Panc1 (cell line): ENCODE data around the gene WDR59. TPM values are rescaled to one million over a fixed set of nuclear protein-coding genes. Genes with fewer than 3 reads are reported as not detected.

ENCODE experiments used
- ATAC-seq: fragments of 200-7000 bp; cut with Tn5 transposase; 2 replicates; pipeline ENCODE4 v1.9.1; 2020; ENCODE audit warnings: mild to moderate bottlenecking, moderate library complexity
- BruUV-seq: library from RNA; stranded (reverse); fragments of 400-500 nt; replicated peaks from 2 replicates; lab custom pipeline; 2021; lab: Mats Ljungman, UMichigan
- CTCF ChIA-PET: fragments of 300-600 bp; sonication (Branson Sonifier 250); formaldehyde crosslinking; loops from one replicate; lab custom pipeline; 2022; ENCODE audit warnings: antibody characterized with exemption; lab: Charles Lee
- POLR2A ChIA-PET: fragments of 300-600 bp; sonication (Branson Sonifier 250); formaldehyde crosslinking; loops from one replicate; lab custom pipeline; 2022; ENCODE audit warnings: antibody characterized with exemption; lab: Charles Lee
- DNase-seq: peaks from one replicate; pipeline ENCODE4 v3.0.0-alpha.2; 2010; ENCODE audit warnings: low read depth, low spot score
- H3K27ac ChIP-seq: 2 replicates; pipeline ENCODE4 v1.5.1; 2011; ENCODE audit warnings: mild to moderate bottlenecking, low read length, inconsistent platforms
- H3K27me3 ChIP-seq: fragments of 200-500 bp; sonication (Bioruptor generic); 2 replicates; pipeline ENCODE4 v1.6.0; 2014; ENCODE audit warnings: low read length, inconsistent platforms; ENCODE audit not compliant: control insufficient read depth, insufficient read depth
- H3K36me3 ChIP-seq: fragments of 200-500 bp; sonication (Bioruptor generic); 2 replicates; pipeline ENCODE4 v1.5.1; 2014; ENCODE audit warnings: inconsistent platforms, mild to moderate bottlenecking, low read length, moderate library complexity; ENCODE audit not compliant: control insufficient read depth, insufficient read depth
- H3K4me1 ChIP-seq: 2 replicates; pipeline ENCODE4 v1.5.1; 2011; ENCODE audit warnings: inconsistent platforms, mild to moderate bottlenecking, low read length, moderate library complexity; ENCODE audit not compliant: control insufficient read depth, insufficient read depth
- H3K4me3 ChIP-seq, 2 experiments: 2 replicates each; pipeline ENCODE4 v1.5.1; 2011 to 2012; ENCODE audit warnings: low read depth in 2 of 2, low read length in 2 of 2, mild to moderate bottlenecking in 2 of 2, inconsistent platforms in 1 of 2, moderate library complexity in 1 of 2
- H3K9me3 ChIP-seq: fragments of 200-500 bp; sonication (Bioruptor generic); 2 replicates; pipeline ENCODE4 v1.5.1; 2014; ENCODE audit warnings: low read depth, mild to moderate bottlenecking, inconsistent platforms, low read length, moderate library complexity; ENCODE audit not compliant: control insufficient read depth, insufficient read depth
- CTCF ChIP-seq: fragments of 450-650 bp; IDR thresholded peaks from 2 replicates; pipeline ENCODE4 v1.5.1; 2017; ENCODE audit warnings: mild to moderate bottlenecking
- POLR2AphosphoS5 ChIP-seq: IDR thresholded peaks from 2 replicates; pipeline ENCODE4 v1.6.1; 2012; ENCODE audit warnings: mild to moderate bottlenecking, low read depth, low read length, moderate library complexity
- REST ChIP-seq, 2 experiments: IDR thresholded peaks; 2 replicates each; pipeline ENCODE4 v1.6.1; 2011 to 2012; ENCODE audit warnings: low read depth in 2 of 2, control low read depth in 1 of 2, low read length in 1 of 2, mild to moderate bottlenecking in 1 of 2, moderate library complexity in 1 of 2; ENCODE audit not compliant: insufficient read depth in 1 of 2
- SIN3A ChIP-seq: IDR thresholded peaks from 2 replicates; pipeline ENCODE4 v1.6.1; 2012; ENCODE audit warnings: low read depth, mild to moderate bottlenecking, low read length, moderate library complexity, borderline replicate concordance; ENCODE audit not compliant: insufficient read depth
- TCF7L2 ChIP-seq: IDR thresholded peaks from 2 replicates; pipeline ENCODE4 v1.6.1; 2011; ENCODE audit warnings: mild to moderate bottlenecking, low read depth, low read length, inconsistent platforms
- in situ Hi-C: cut with HindIII; loops from 2 replicates; pipeline ENCODE4 v1.10.0; 2016; ENCODE audit warnings: low sequenced_read_pairs, low pct_unique_long_range_greater_than_20kb
- intact Hi-C: fragments of 100-400 bp; cut with micrococcal nuclease; formaldehyde crosslinking; loops from one replicate; pipeline ENCODE4 v1.10.0; 2022; ENCODE audit not compliant: unreplicated experiment
- total RNA-seq: library from RNA; stranded (reverse); gene quantifications from one replicate; pipeline ENCODE4 v1.2.1, GENCODE V29; 2021; ENCODE audit not compliant: unreplicated experiment

Gene WDR59
- total RNA-seq, 1 experiment from 2014 or later = 58.7 TPM

GRCh38 chr16:75011634-75012307, 26.8 kb upstream of the WDR59 start:
- intact Hi-C loops = no loop called here
- DNase-seq = no peak
- peak; percentile 75 for ATAC-seq
- Histone ChIP-seq H3K27ac (peak overlapping the region; percentile 88), H3K36me3 (no peaks in the 10 kb centered on the region), H3K9me3 (no peaks in the 10 kb centered on the region), H3K4me3 (peak overlapping the region; percentile 9 to 12; a peak in 3 of 4 replicates), H3K27me3 (no peaks in the 10 kb centered on the region), H3K4me1 (peaks cover 31% of the 10 kb centered on the region)
- POLR2A ChIA-PET = no interaction called here
- in situ Hi-C loops = no loop called here
- no peak for TF ChIP-seq CTCF
- TF ChIP-seq REST (IDR thresholded peaks at IDR 0.05; ENCODE audit: insufficient read depth in 1 of 2, low read depth in 2 of 2, low read length in 1 of 2) = no peak
- no peak for TF ChIP-seq POLR2AphosphoS5
- no peak for TF ChIP-seq TCF7L2
- TF ChIP-seq SIN3A = no peak
- CTCF ChIA-PET = interaction anchor here (0.7 kb wide), 1 partner anchor 99 kb away, joined by 3 read pairs; no protein-coding TSS in a partner anchor
- BruUV-seq = no TSS peak

DNA sequence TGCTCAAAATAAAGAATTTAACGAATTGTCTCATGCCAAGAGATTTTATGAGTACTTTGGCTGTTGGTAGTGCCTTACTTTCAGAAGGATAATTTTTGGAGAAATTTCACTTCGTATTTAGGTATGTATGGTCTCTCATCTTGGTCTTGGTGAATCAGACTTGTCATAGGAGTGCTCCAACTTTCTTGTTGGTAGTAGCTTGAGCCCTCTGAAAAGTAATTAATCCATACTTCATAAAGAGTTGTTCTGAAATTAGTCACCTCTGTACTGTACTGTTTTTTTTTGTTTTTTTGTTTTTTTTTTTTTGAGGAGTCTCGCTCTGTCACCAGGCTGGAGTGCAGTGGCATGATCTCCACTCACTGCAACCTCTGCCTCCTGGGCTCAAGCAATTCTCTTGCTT, 25.5 kb upstream of the WDR59 start:
- no TSS peak for BruUV-seq
- ChIA-PET POLR2A (interaction anchor here (0.6 kb wide), 1 partner anchor 313 kb away, joined by 7 read pairs; no protein-coding TSS in a partner anchor), CTCF (interaction anchor here (0.6 kb wide), 1 partner anchor 68 kb away, joined by 9 read pairs; no protein-coding TSS in a partner anchor)
- H3K27ac ChIP-seq = peak overlapping the region; percentile 51; the same call in 1 of the 2 replicates
- DNase-seq (no peak), ATAC-seq (no peak)
- no peak overlapping the region for H3K4me3 ChIP-seq
- TF ChIP-seq POLR2AphosphoS5 (no peak), SIN3A (no peak)
- H3K27me3 ChIP-seq = no peaks in the 10 kb centered on the region
- in situ Hi-C loops (no loop called here), intact Hi-C loops (no loop called here)
- H3K9me3 ChIP-seq = no peaks in the 10 kb centered on the region
- peaks cover 30% of the 10 kb centered on the region for H3K4me1 ChIP-seq
- no peaks in the 10 kb centered on the region for H3K36me3 ChIP-seq

DNA sequence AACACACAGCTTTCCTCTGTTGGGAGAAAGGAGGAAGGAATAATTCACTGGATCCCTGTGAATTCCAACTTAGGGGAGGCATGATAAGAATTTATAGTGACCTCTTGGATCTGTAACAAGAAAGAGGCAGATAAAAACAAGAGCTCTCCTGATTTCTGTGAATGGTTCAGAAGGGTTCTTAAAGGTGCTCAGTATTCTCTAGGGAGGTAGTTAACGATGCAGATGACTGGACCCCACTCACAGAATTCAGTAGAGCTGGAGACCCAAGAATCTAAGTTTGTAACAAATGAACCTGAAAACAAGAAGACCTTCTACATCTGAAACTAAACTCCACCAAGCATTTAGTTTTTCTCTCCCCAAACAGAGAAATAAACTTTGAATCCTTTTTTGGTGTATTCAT, 22.5 kb upstream of the WDR59 start:
- ChIA-PET CTCF (no interaction called here), POLR2A (interaction anchor here (0.6 kb wide), 1 partner anchor 64 kb away, joined by 8 read pairs; no protein-coding TSS in a partner anchor)
- TF ChIP-seq REST (IDR thresholded peaks at IDR 0.05; ENCODE audit: insufficient read depth in 1 of 2, low read depth in 2 of 2, low read length in 1 of 2) = no peak
- no peak for TF ChIP-seq CTCF
- TF ChIP-seq POLR2AphosphoS5 = no peak
- TF ChIP-seq SIN3A = no peak
- TF ChIP-seq TCF7L2 = no peak
- Histone ChIP-seq H3K9me3 (no peaks in the 10 kb centered on the region), H3K4me3 (no peak overlapping the region), H3K4me1 (peaks cover 29% of the 10 kb centered on the region), H3K27ac (no peak overlapping the region), H3K36me3 (no peaks in the 10 kb centered on the region), H3K27me3 (no peaks in the 10 kb centered on the region)
- intact Hi-C loops = no loop called here
- no peak for ATAC-seq
- in situ Hi-C loops = no loop called here
- BruUV-seq = no TSS peak
- no peak for DNase-seq
